ENCODE data around the gene C1QTNF5.

DNA sequence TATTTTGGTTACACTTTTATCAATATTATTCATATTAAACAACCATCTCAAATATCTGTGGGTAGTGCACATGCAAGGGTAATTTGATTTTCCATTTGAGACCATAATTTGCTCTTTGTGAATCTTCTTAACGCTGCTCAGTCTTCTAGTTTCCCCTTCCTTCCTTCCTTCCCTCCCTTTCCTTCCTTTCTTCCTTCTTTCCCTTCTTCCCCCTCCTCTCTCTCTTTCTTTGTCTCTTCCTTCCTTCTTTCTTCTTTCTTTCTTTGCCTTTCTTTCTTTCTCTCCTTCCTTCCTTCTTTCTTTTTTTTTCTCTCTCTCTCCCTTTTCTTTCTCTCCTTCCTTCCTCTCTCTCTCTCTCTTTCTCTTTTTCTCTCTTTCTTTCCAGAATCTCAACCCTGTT, 10.4 kb downstream of the C1QTNF5 start:
- no peak for TF ChIP-seq POLR2A (IDR thresholded peaks at IDR 0.05)
- TF ChIP-seq, protein P1, sequence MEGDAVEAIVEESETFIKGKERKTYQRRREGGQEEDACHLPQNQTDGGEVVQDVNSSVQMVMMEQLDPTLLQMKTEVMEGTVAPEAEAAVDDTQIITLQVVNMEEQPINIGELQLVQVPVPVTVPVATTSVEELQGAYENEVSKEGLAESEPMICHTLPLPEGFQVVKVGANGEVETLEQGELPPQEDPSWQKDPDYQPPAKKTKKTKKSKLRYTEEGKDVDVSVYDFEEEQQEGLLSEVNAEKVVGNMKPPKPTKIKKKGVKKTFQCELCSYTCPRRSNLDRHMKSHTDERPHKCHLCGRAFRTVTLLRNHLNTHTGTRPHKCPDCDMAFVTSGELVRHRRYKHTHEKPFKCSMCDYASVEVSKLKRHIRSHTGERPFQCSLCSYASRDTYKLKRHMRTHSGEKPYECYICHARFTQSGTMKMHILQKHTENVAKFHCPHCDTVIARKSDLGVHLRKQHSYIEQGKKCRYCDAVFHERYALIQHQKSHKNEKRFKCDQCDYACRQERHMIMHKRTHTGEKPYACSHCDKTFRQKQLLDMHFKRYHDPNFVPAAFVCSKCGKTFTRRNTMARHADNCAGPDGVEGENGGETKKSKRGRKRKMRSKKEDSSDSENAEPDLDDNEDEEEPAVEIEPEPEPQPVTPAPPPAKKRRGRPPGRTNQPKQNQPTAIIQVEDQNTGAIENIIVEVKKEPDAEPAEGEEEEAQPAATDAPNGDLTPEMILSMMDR (IDR thresholded peaks at IDR 0.05) = no peak
